GM23248 (cell line): ENCODE data around the gene NOL6.

Source experiments
- EZH2 ChIP-seq: fragments of 200-600 bp; sonication (generic); IDR thresholded peaks from 2 replicates; pipeline ENCODE4 v1.6.1; 2018; ENCODE audit warnings: antibody characterized with exemption, mild to moderate bottlenecking; ENCODE audit not compliant: insufficient read depth, poor library complexity, severe bottlenecking
- EZH2phosphoT487 ChIP-seq: fragments of 200-600 bp; sonication (generic); IDR thresholded peaks from 2 replicates; pipeline ENCODE4 v1.6.1; 2018; ENCODE audit warnings: antibody characterized with exemption, moderate library complexity, mild to moderate bottlenecking, low read depth; ENCODE audit not compliant: insufficient read depth

GRCh38 chr9:33440204-33440603 is 33.5 kb downstream of the NOL6 start:
- TF ChIP-seq EZH2 (no peak), EZH2phosphoT487 (no peak)
